HepG2 (cell line): ENCODE measurements around the gene ABHD2. TPM values are rescaled to one million over a fixed set of nuclear protein-coding genes. Genes with fewer than 3 reads are reported as not detected.

Experiments
- ASH2L ChIP-seq: fragments of 300-600, 200-600 bp; sonication (generic); IDR thresholded peaks from 2 replicates; pipeline ENCODE4 v1.7.0; 2017; ENCODE audit warnings: low read depth, mild to moderate bottlenecking, moderate library complexity, mixed read lengths, low read length; ENCODE audit not compliant: insufficient read length
- CHD4 ChIP-seq: fragments of 200-600 bp; sonication (generic); IDR thresholded peaks from 2 replicates; pipeline ENCODE4 v1.7.0; 2017; ENCODE audit warnings: mild to moderate bottlenecking, low read length, borderline replicate concordance
- FIP1L1 ChIP-seq: fragments of 200-400 bp; formaldehyde crosslinking; IDR thresholded peaks from 2 replicates; pipeline ENCODE4 v1.6.1; 2018; ENCODE audit warnings: low read depth, mild to moderate bottlenecking, low read length, moderate library complexity, borderline replicate concordance; ENCODE audit not compliant: insufficient read depth
- HNRNPK ChIP-seq: fragments of 200-400 bp; formaldehyde crosslinking; IDR thresholded peaks from 2 replicates; pipeline ENCODE4 v1.6.1; 2018; ENCODE audit warnings: low read length, low read depth, moderate library complexity, mild to moderate bottlenecking; ENCODE audit not compliant: poor library complexity, severe bottlenecking
- HOMEZ ChIP-seq: IDR thresholded peaks from 2 replicates; pipeline ENCODE4 v1.6.1; 2016; ENCODE audit warnings: low read depth
- ISX ChIP-seq: sonication (generic); formaldehyde crosslinking; conservative IDR thresholded peaks from 2 replicates; pipeline ENCODE4 v1.5.0; 2020; ENCODE audit warnings: missing genetic modification reagents
- JUN ChIP-seq: sonication (generic); formaldehyde crosslinking; IDR thresholded peaks from 2 replicates; pipeline ENCODE4 v1.4.0; 2020; ENCODE audit warnings: mild to moderate bottlenecking, missing genetic modification reagents
- MEIS2 ChIP-seq: sonication (generic); formaldehyde crosslinking; IDR thresholded peaks from 2 replicates; pipeline ENCODE4 v1.9.0; 2021; ENCODE audit warnings: mild to moderate bottlenecking, missing genetic modification reagents
- MLXIP ChIP-seq: sonication (generic); formaldehyde crosslinking; IDR thresholded peaks from 2 replicates; pipeline ENCODE4 v1.9.0; 2021; ENCODE audit warnings: missing genetic modification reagents, borderline replicate concordance
- NBN ChIP-seq: fragments of 450-650 bp; conservative IDR thresholded peaks from 2 replicates; pipeline ENCODE4 v1.6.1; 2017
- NR1H2 ChIP-seq: sonication (generic); formaldehyde crosslinking; IDR thresholded peaks from 2 replicates; pipeline ENCODE4 v1.8.1; 2022; ENCODE audit warnings: low read depth, missing genetic modification reagents, borderline replicate concordance
- POGK ChIP-seq: sonication (generic); formaldehyde crosslinking; conservative IDR thresholded peaks from 2 replicates; pipeline ENCODE4 v1.8.0; 2022; ENCODE audit warnings: mild to moderate bottlenecking, moderate library complexity, missing genetic modification reagents
- RNF219 ChIP-seq: sonication (generic); formaldehyde crosslinking; IDR thresholded peaks from 2 replicates; pipeline ENCODE4 v1.5.0; 2020; ENCODE audit warnings: mild to moderate bottlenecking, missing genetic modification reagents
- SATB2 ChIP-seq: sonication (generic); formaldehyde crosslinking; IDR thresholded peaks from 2 replicates; pipeline ENCODE4 v1.5.0; 2020; ENCODE audit warnings: missing genetic modification reagents
- SP5 ChIP-seq: IDR thresholded peaks from 2 replicates; pipeline ENCODE4 v1.6.1; 2016; ENCODE audit warnings: low read depth, borderline replicate concordance
- ZNF335 ChIP-seq: sonication (generic); formaldehyde crosslinking; IDR thresholded peaks from 2 replicates; pipeline ENCODE4 v1.4.0; 2020; ENCODE audit warnings: missing genetic modification reagents
- ZNF496 ChIP-seq: sonication (generic); formaldehyde crosslinking; IDR thresholded peaks from 2 replicates; pipeline ENCODE4 v1.8.1; 2023; ENCODE audit warnings: mild to moderate bottlenecking, moderate library complexity, missing genetic modification reagents; ENCODE audit not compliant: insufficient replicate concordance
- ZNF552 ChIP-seq: sonication (generic); formaldehyde crosslinking; IDR thresholded peaks from 2 replicates; pipeline ENCODE4 v1.9.0; 2022; ENCODE audit warnings: missing genetic modification reagents, mild to moderate bottlenecking, borderline replicate concordance
- ZNF562 ChIP-seq: sonication (generic); formaldehyde crosslinking; IDR thresholded peaks from 2 replicates; pipeline ENCODE4 v1.8.0; 2022; ENCODE audit warnings: missing genetic modification reagents, borderline replicate concordance
- ZNF773 ChIP-seq: sonication (generic); formaldehyde crosslinking; IDR thresholded peaks from 2 replicates; pipeline ENCODE4 v1.4.0; 2020; ENCODE audit warnings: missing genetic modification reagents, borderline replicate concordance
- ZNF878 ChIP-seq: sonication (generic); formaldehyde crosslinking; IDR thresholded peaks from 2 replicates; pipeline ENCODE4 v1.8.1; 2023; ENCODE audit warnings: mild to moderate bottlenecking, missing genetic modification reagents, moderate library complexity
- polyA plus RNA-seq, 8 experiments: library from polyadenylated mRNA; depleted of rRNA in 3 of 8; stranded (reverse) in 7 of 8; unstranded in 1 of 8; fragments of >200 nt; fragmentation: Illumina TruSeq in 4 of 8; extraction: Trizol in 4 of 8; gene quantifications; 2 replicates each; pipeline versions ENCODE4 v1.2.1 to v1.2.3, GENCODE V29; 2011 to 2016; ENCODE audit warnings: low read depth in 4 of 8, missing spikeins in 1 of 8, mixed read lengths in 1 of 8; ENCODE audit not compliant: insufficient read depth in 1 of 8
- total RNA-seq, 5 experiments: library from RNA; depleted of rRNA; stranded (reverse); fragments of >200 nt; fragmentation: Illumina TruSeq; extraction: Trizol; gene quantifications; 2 replicates each; pipeline ENCODE4 v1.2.3, GENCODE V29; 2016; ENCODE audit warnings: low read depth in 1 of 5

ABHD2 gene
- total and polyA plus RNA-seq, 2 of the 13 experiments (the other 11 are each of a cell fraction or from before 2014, with no cell fraction given), result 14.8 to 22.4 TPM

- TF ChIP-seq RNF219 (CRISPR knock-in tag) (no peak), ASH2L (peak; percentile 68), ZNF773 (CRISPR knock-in tag) (no peak), HOMEZ (CRISPR knock-in tag) (no peak), HNRNPK (no peak), ISX (CRISPR knock-in tag) (no peak), SATB2 (CRISPR knock-in tag) (no peak), CHD4 (no peak), ZNF562 (no peak), NR1H2 (no peak), SP5 (CRISPR knock-in tag) (no peak), JUN (CRISPR knock-in tag) (no peak), POGK (CRISPR knock-in tag) (no peak; the same call in 1 of the 2 replicates), NBN (no peak), ZNF335 (CRISPR knock-in tag) (no peak), FIP1L1 (no peak), MEIS2 (CRISPR knock-in tag) (no peak), ZNF496 (CRISPR knock-in tag) (no peak), ZNF552 (CRISPR knock-in tag) (no peak), MLXIP (CRISPR knock-in tag) (no peak), ZNF878 (no peak)
These were observed 51.6 kb downstream of the ABHD2 start (continued) for GRCh38 chr15:89139613-89140499.
